Activated naive CD4-positive, alpha-beta T cell treated with anti-CD3 and anti-CD28 coated beads, Interleukin-2, amount 10 ng/mL, durations not matched to agents 7 days and 5 days (primary cell): ENCODE measurements around the gene ZBED2.

Source experiments
- CTCF ChIA-PET: fragments of 350-600 bp; sonication (Branson Sonifier 250); formaldehyde crosslinking; loops from one replicate; lab custom pipeline; 2021; ENCODE audit warnings: antibody characterized with exemption; lab: Charles Lee
- DNase-seq: peaks from one replicate; pipeline ENCODE4 v3.0.0-alpha.2; 2020
- H3K27ac Mint-ChIP-seq: one replicate; pipeline ENCODE4 v1.8.0; 2021; ENCODE audit warnings: mild to moderate bottlenecking, moderate library complexity, mixed read lengths
- H3K27me3 Mint-ChIP-seq: one replicate; pipeline ENCODE4 v1.8.0; 2021; ENCODE audit warnings: mild to moderate bottlenecking, mixed read lengths
- H3K36me3 Mint-ChIP-seq: one replicate; pipeline ENCODE4 v1.8.0; 2021; ENCODE audit warnings: mixed read lengths
- H3K4me1 Mint-ChIP-seq: one replicate; pipeline ENCODE4 v1.8.0; 2021; ENCODE audit warnings: mixed read lengths
- H3K4me3 Mint-ChIP-seq: one replicate; pipeline ENCODE4 v1.8.0; 2021; ENCODE audit warnings: mild to moderate bottlenecking, moderate library complexity, mixed read lengths
- H3K9me3 Mint-ChIP-seq: one replicate; pipeline ENCODE4 v1.8.0; 2021; ENCODE audit warnings: mixed read lengths

ZBED2 gene

GRCh38 chr3:111613294-111613693 is 18.1 kb upstream of the ZBED2 start:
- Mint-ChIP-seq H3K4me1 (peaks cover 96% of the 10 kb centered on the region), H3K9me3 (peaks cover 10% of the 10 kb centered on the region), H3K4me3 (no peak overlapping the region), H3K27me3 (no peaks in the 10 kb centered on the region), H3K36me3 (peaks cover 83% of the 10 kb centered on the region), H3K27ac (no peak overlapping the region)
- CTCF ChIA-PET, result interaction anchor here (1.4 to 7.0 kb wide), 4 partner anchors 9 to 54 kb away, joined by 5 to 115 read pairs (median 7); no protein-coding TSS in a partner anchor
- DNase-seq, result no peak

- peaks cover 84% of the 10 kb centered on the region for H3K36me3 Mint-ChIP-seq
- peak overlapping the region; percentile 49 for H3K4me3 Mint-ChIP-seq
- H3K27me3 Mint-ChIP-seq, result no peaks in the 10 kb centered on the region
- peaks cover 7% of the 10 kb centered on the region for H3K9me3 Mint-ChIP-seq
- peak overlapping the region; percentile 93 for H3K27ac Mint-ChIP-seq
- H3K4me1 Mint-ChIP-seq, result peaks cover 93% of the 10 kb centered on the region
- DNase-seq, result no peak
- CTCF ChIA-PET, result interaction anchor here (0.8 to 1.6 kb wide), 6 partner anchors 12 to 81 kb away, joined by 3 to 7 read pairs (median 4); no protein-coding TSS in a partner anchor
Measured at GRCh38 chr3:111610612-111611054, 15.5 kb upstream of the ZBED2 start.

GRCh38 chr3:111610189-111610588 is 15.0 kb upstream of the ZBED2 start:
- Mint-ChIP-seq H3K27ac (peak overlapping the region; percentile 93), H3K9me3 (peaks cover 7% of the 10 kb centered on the region), H3K4me3 (peak overlapping the region; percentile 49), H3K36me3 (peaks cover 85% of the 10 kb centered on the region), H3K4me1 (peaks cover 93% of the 10 kb centered on the region), H3K27me3 (no peaks in the 10 kb centered on the region)
- DNase-seq, result peak; percentile 57
- CTCF ChIA-PET, result interaction anchor here (0.8 to 1.6 kb wide), 6 partner anchors 12 to 82 kb away, joined by 3 to 7 read pairs (median 4); no protein-coding TSS in a partner anchor

GRCh38 chr3:111609700-111610099 is 14.6 kb upstream of the ZBED2 start:
- H3K36me3 Mint-ChIP-seq, result peaks cover 85% of the 10 kb centered on the region
- peak overlapping the region; percentile 93 for H3K27ac Mint-ChIP-seq
- H3K4me3 Mint-ChIP-seq, result no peak overlapping the region
- CTCF ChIA-PET, result interaction anchor here (0.8 to 1.3 kb wide), 4 partner anchors 13 to 62 kb away, joined by 3 to 7 read pairs (median 4); no protein-coding TSS in a partner anchor
- peaks cover 93% of the 10 kb centered on the region for H3K4me1 Mint-ChIP-seq
- H3K9me3 Mint-ChIP-seq, result peaks cover 6% of the 10 kb centered on the region
- no peaks in the 10 kb centered on the region for H3K27me3 Mint-ChIP-seq
- no peak for DNase-seq

GRCh38 chr3:111608383-111608782 is 13.2 kb upstream of the ZBED2 start:
- CTCF ChIA-PET, result interaction anchor here (1.1 to 2.0 kb wide), 3 partner anchors 30 to 67 kb away, joined by 3 to 8 read pairs (median 5); partner anchors contain the start of gene CD96
- Mint-ChIP-seq H3K27ac (peak overlapping the region; percentile 47), H3K9me3 (peaks cover 6% of the 10 kb centered on the region), H3K4me3 (no peak overlapping the region), H3K27me3 (no peaks in the 10 kb centered on the region), H3K36me3 (peaks cover 86% of the 10 kb centered on the region), H3K4me1 (peaks cover 95% of the 10 kb centered on the region)
- DNase-seq, result no peak

- Mint-ChIP-seq H3K9me3 (peaks cover 6% of the 10 kb centered on the region), H3K4me3 (no peak overlapping the region), H3K36me3 (peaks cover 86% of the 10 kb centered on the region)
Measured at GRCh38 chr3:111607240-111607920, 12.2 kb upstream of the ZBED2 start.

GRCh38 chr3:111605493-111605892 is 10.3 kb upstream of the ZBED2 start:
- H3K36me3 Mint-ChIP-seq, result peaks cover 77% of the 10 kb centered on the region

More at GRCh38 chr3:111607240-111607920, 12.2 kb upstream of the ZBED2 start:
- H3K4me1 Mint-ChIP-seq, result peaks cover 95% of the 10 kb centered on the region
- H3K27me3 Mint-ChIP-seq, result no peaks in the 10 kb centered on the region
- H3K27ac Mint-ChIP-seq, result peak overlapping the region; percentile 66
- DNase-seq, result no peak
- CTCF ChIA-PET, result interaction anchor here (0.6 to 2.0 kb wide), 5 partner anchors 9 to 322 kb away, joined by 4 to 13 read pairs (median 5); no protein-coding TSS in a partner anchor

GRCh38 chr3:111605018-111605417 is 9.9 kb upstream of the ZBED2 start:
- CTCF ChIA-PET, result interaction anchor here (0.7 to 2.4 kb wide), 4 partner anchors 9 to 27 kb away, joined by 3 to 8 read pairs (median 6); partner anchors contain the start of gene ZBED2
- DNase-seq, result no peak

More at GRCh38 chr3:111605493-111605892, 10.3 kb upstream of the ZBED2 start:
- Mint-ChIP-seq H3K27me3 (no peaks in the 10 kb centered on the region), H3K4me3 (no peak overlapping the region), H3K4me1 (peaks cover 82% of the 10 kb centered on the region), H3K9me3 (peaks cover 6% of the 10 kb centered on the region), H3K27ac (no peak overlapping the region)
- DNase-seq, result no peak
- CTCF ChIA-PET, result interaction anchor here (0.7 to 2.4 kb wide), 3 partner anchors 8 to 27 kb away, joined by 3 to 8 read pairs (median 7); no protein-coding TSS in a partner anchor

GRCh38 chr3:111604119-111604518 is 9.0 kb upstream of the ZBED2 start:
- CTCF ChIA-PET, result interaction anchor here (0.7 to 2.4 kb wide), 5 partner anchors 9 to 65 kb away, joined by 3 to 8 read pairs (median 5); partner anchors contain the start of gene ZBED2
- no peaks in the 10 kb centered on the region for H3K27me3 Mint-ChIP-seq
- H3K4me3 Mint-ChIP-seq, result no peak overlapping the region
- peaks cover 71% of the 10 kb centered on the region for H3K4me1 Mint-ChIP-seq
- peaks cover 83% of the 10 kb centered on the region for H3K36me3 Mint-ChIP-seq
- no peak for DNase-seq
- peaks cover 6% of the 10 kb centered on the region for H3K9me3 Mint-ChIP-seq
- peak overlapping the region; percentile 26 for H3K27ac Mint-ChIP-seq

More at GRCh38 chr3:111605018-111605417, 9.9 kb upstream of the ZBED2 start:
- Mint-ChIP-seq H3K4me1 (peaks cover 80% of the 10 kb centered on the region), H3K9me3 (peaks cover 6% of the 10 kb centered on the region), H3K27me3 (no peaks in the 10 kb centered on the region), H3K36me3 (peaks cover 79% of the 10 kb centered on the region), H3K4me3 (no peak overlapping the region), H3K27ac (peak overlapping the region; percentile 2)

- Mint-ChIP-seq H3K4me3 (no peak overlapping the region), H3K27ac (peak overlapping the region; percentile 39), H3K36me3 (peaks cover 79% of the 10 kb centered on the region), H3K4me1 (peaks cover 67% of the 10 kb centered on the region), H3K9me3 (peaks cover 3% of the 10 kb centered on the region), H3K27me3 (no peaks in the 10 kb centered on the region)
- CTCF ChIA-PET, result interaction anchor here (0.7 to 2.4 kb wide), 6 partner anchors 9 to 65 kb away, joined by 3 to 8 read pairs (median 6); partner anchors contain the start of gene ZBED2
- no peak for DNase-seq
Measured at GRCh38 chr3:111603679-111604078, 8.5 kb upstream of the ZBED2 start.

GRCh38 chr3:111601810-111602209 is 6.7 kb upstream of the ZBED2 start:
- Mint-ChIP-seq H3K9me3 (no peaks in the 10 kb centered on the region), H3K4me1 (peaks cover 55% of the 10 kb centered on the region), H3K36me3 (peaks cover 80% of the 10 kb centered on the region), H3K4me3 (no peak overlapping the region), H3K27ac (no peak overlapping the region), H3K27me3 (no peaks in the 10 kb centered on the region)
- CTCF ChIA-PET, result interaction anchor here (0.7 to 3.1 kb wide), 5 partner anchors 11 to 257 kb away, joined by 3 to 10 read pairs (median 5); no protein-coding TSS in a partner anchor
- no peak for DNase-seq

- H3K4me1 Mint-ChIP-seq, result peaks cover 55% of the 10 kb centered on the region
- H3K27ac Mint-ChIP-seq, result no peak overlapping the region
- CTCF ChIA-PET, result interaction anchor here (2.0 to 3.1 kb wide), 2 partner anchors 18 to 20 kb away, joined by 6 to 10 read pairs; no protein-coding TSS in a partner anchor
- no peaks in the 10 kb centered on the region for H3K9me3 Mint-ChIP-seq
- H3K27me3 Mint-ChIP-seq, result no peaks in the 10 kb centered on the region
- no peak overlapping the region for H3K4me3 Mint-ChIP-seq
- H3K36me3 Mint-ChIP-seq, result peaks cover 76% of the 10 kb centered on the region
- no peak for DNase-seq
Measured at GRCh38 chr3:111598552-111598951, 3.4 kb upstream of the ZBED2 start.

GRCh38 chr3:111598139-111598538 is 3.0 kb upstream of the ZBED2 start:
- peaks cover 76% of the 10 kb centered on the region for H3K36me3 Mint-ChIP-seq
- no peak overlapping the region for H3K4me3 Mint-ChIP-seq
- H3K27ac Mint-ChIP-seq, result no peak overlapping the region
- CTCF ChIA-PET, result no interaction called here
- H3K27me3 Mint-ChIP-seq, result no peaks in the 10 kb centered on the region
- H3K9me3 Mint-ChIP-seq, result no peaks in the 10 kb centered on the region
- peaks cover 55% of the 10 kb centered on the region for H3K4me1 Mint-ChIP-seq
- DNase-seq, result no peak

GRCh38 chr3:111596328-111596727 is 1.2 kb upstream of the ZBED2 start:
- H3K27me3 Mint-ChIP-seq, result no peaks in the 10 kb centered on the region
- H3K9me3 Mint-ChIP-seq, result no peaks in the 10 kb centered on the region
- DNase-seq, result no peak
- H3K4me1 Mint-ChIP-seq, result peaks cover 59% of the 10 kb centered on the region
- peak overlapping the region; percentile 73 for H3K27ac Mint-ChIP-seq
- H3K36me3 Mint-ChIP-seq, result peaks cover 77% of the 10 kb centered on the region
- H3K4me3 Mint-ChIP-seq, result no peak overlapping the region
- CTCF ChIA-PET, result no interaction called here
